ENCODE results near the gene ZNF674.

GRCh38 chrX:46576458-46576857 lies 31.2 kb upstream of the ZNF674 start:
- TF ChIP-seq POLR2A (IDR thresholded peaks at IDR 0.05; ENCODE audit: low read length) (no peak), GATA1 (IDR thresholded peaks at IDR 0.05; ENCODE audit: low read depth, low read length) (no peak)

All from erythroblast (primary cell).